HG03066 (cell line): ENCODE measurements around the gene CATSPERZ.
"Not testable (repeated sequence)": the region's sequence is repeated elsewhere in the genome, so short reads cannot be mapped to it uniquely, and the experiment has no call there.

ENCODE experiments used
- ATAC-seq: cut with Tn5 transposase; IDR thresholded peaks from one replicate; pipeline ENCODE4 v1.9.1; 2021; ENCODE audit warnings: low read depth; ENCODE audit not compliant: unreplicated experiment

Gene CATSPERZ

GRCh38 chr11:64297699-64298358, 2.3 kb upstream of the CATSPERZ start:
- no peak for ATAC-seq

- no peak for ATAC-seq
These were observed 952 bp upstream of the CATSPERZ start for GRCh38 chr11:64298966-64299846.

- ATAC-seq, result no peak
These were observed 3.2 kb downstream of the CATSPERZ start for GRCh38 chr11:64303109-64304031.

GRCh38 chr11:64304032-64304315, 3.8 kb downstream of the CATSPERZ start:
- no peak for ATAC-seq

- ATAC-seq, result peak; percentile 36
These were observed 4.3 kb downstream of the CATSPERZ start for GRCh38 chr11:64304316-64305072.

- peak; percentile 67 for ATAC-seq
These were observed 5.0 kb downstream of the CATSPERZ start, which contains the start of gene ESRRA for GRCh38 chr11:64305075-64305690. ESRRA (plus strand) TSS chr11:64305524; CDS start chr11:64307180, 1,656 bp downstream.

- ATAC-seq, result peak; percentile 22
These were observed 5.8 kb downstream of the CATSPERZ start for GRCh38 chr11:64305691-64306562.

- ATAC-seq, result no peak
These were observed 6.4 kb downstream of the CATSPERZ start for GRCh38 chr11:64306563-64306875.

GRCh38 chr11:64306876-64307622, 6.9 kb downstream of the CATSPERZ start:
- ATAC-seq, result no peak

- ATAC-seq, result not testable (repeated sequence)
These were observed 7.6 kb downstream of the CATSPERZ start for GRCh38 chr11:64307795-64308194.

GRCh38 chr11:64312947-64313346, 12.8 kb downstream of the CATSPERZ start:
- ATAC-seq, result no peak

- ATAC-seq, result no peak
These were observed 13.5 kb downstream of the CATSPERZ start for GRCh38 chr11:64313491-64314145.

GRCh38 chr11:64314146-64314804, 14.1 kb downstream of the CATSPERZ start:
- no peak for ATAC-seq

GRCh38 chr11:64314805-64315561, 14.8 kb downstream of the CATSPERZ start:
- no peak for ATAC-seq

GRCh38 chr11:64315667-64316526, 15.7 kb downstream of the CATSPERZ start:
- ATAC-seq, result not testable (repeated sequence)
